ENCODE measurements around the gene OAS1. TPM values are rescaled to one million over a fixed set of nuclear protein-coding genes. Genes with fewer than 3 reads are reported as not detected.

The OAS1 gene
- total and polyA plus RNA-seq, 9 of the 15 experiments (the other 6 are each of a cell fraction or from before 2014, with no cell fraction given), result 0.06 to 0.25 TPM; not detected in 7

DNA sequence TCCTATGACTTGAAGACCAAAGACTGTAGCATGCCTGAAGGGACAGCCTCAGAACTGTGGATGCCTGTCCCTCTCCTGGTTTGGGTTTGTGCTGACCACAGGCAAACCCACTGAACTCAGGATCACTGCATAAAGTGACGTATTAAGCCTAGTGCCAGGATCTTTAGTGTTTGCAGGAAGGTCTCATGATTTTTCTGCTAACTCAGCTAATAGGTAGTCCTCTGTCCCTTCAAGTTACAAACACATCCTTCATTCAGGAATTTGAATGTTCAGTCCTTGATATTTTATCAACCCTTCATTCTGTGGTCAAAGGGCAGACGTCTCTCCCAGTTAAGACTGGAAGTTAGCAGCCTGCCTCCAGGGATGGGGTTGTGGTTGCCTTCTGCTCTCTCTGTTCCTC lies 21.2 kb downstream of the OAS1 start:
- WGBS (ENCODE audit: insufficient coverage, low coverage, missing lambda C conversion rate), result 0% methylated on average over 2 of the region's 2 CpGs
- BruUV-seq (replicated peaks), result no TSS peak
- in situ Hi-C loops (cut with MboI) (no loop called here), intact Hi-C loops (cut with micrococcal nuclease) (no loop called here)
- no peaks in the 10 kb centered on the region; the same call in 1 of the 2 replicates for H3K9me3 ChIP-seq (replicated peaks; ENCODE audit: control insufficient read depth, insufficient read depth, low read depth, low read length)
- no peak overlapping the region for H3K9ac ChIP-seq (ENCODE audit: insufficient read depth in 1 of 2, low read depth in 2 of 2, low read length in 2 of 2)
- ChIA-PET POLR2A (interaction anchor here (0.9 kb wide), 1 partner anchor 10 kb away, joined by 3 read pairs; the partner anchor contains the start of gene OAS3), CTCF (ENCODE audit: low intra/inter-chr PET ratio) (no interaction called here)
- no peaks in the 10 kb centered on the region for H4K20me1 ChIP-seq (replicated peaks; ENCODE audit: control insufficient read depth, insufficient read depth, low read length)
- TF ChIP-seq HIVEP1 (CRISPR knock-in tag; IDR thresholded peaks at IDR 0.05) (no peak), SMARCE1 (IDR thresholded peaks at IDR 0.05) (no peak), C11orf30 (IDR thresholded peaks at IDR 0.05; ENCODE audit: low read depth) (peak; percentile 46; the same call in 1 of the 2 replicates), MAFF (IDR thresholded peaks at IDR 0.05; ENCODE audit: low read length) (peak; percentile 49), ZNF316 (IDR thresholded peaks at IDR 0.05) (peak; percentile 59), MEF2A (IDR thresholded peaks at IDR 0.05; ENCODE audit: control insufficient read depth, low read depth, low read length) (no peak), MAFG (tag; conservative IDR thresholded peaks at IDR 0.05) (peak; percentile 66), E2F3 (CRISPR knock-in tag; IDR thresholded peaks at IDR 0.05) (no peak), CBFA2T3 (IDR thresholded peaks at IDR 0.05) (no peak), MAFK (IDR thresholded peaks at IDR 0.05; ENCODE audit: low read length) (peak; percentile 37; the same call in 1 of the 2 replicates)
- TF ChIP-seq, protein P1, sequence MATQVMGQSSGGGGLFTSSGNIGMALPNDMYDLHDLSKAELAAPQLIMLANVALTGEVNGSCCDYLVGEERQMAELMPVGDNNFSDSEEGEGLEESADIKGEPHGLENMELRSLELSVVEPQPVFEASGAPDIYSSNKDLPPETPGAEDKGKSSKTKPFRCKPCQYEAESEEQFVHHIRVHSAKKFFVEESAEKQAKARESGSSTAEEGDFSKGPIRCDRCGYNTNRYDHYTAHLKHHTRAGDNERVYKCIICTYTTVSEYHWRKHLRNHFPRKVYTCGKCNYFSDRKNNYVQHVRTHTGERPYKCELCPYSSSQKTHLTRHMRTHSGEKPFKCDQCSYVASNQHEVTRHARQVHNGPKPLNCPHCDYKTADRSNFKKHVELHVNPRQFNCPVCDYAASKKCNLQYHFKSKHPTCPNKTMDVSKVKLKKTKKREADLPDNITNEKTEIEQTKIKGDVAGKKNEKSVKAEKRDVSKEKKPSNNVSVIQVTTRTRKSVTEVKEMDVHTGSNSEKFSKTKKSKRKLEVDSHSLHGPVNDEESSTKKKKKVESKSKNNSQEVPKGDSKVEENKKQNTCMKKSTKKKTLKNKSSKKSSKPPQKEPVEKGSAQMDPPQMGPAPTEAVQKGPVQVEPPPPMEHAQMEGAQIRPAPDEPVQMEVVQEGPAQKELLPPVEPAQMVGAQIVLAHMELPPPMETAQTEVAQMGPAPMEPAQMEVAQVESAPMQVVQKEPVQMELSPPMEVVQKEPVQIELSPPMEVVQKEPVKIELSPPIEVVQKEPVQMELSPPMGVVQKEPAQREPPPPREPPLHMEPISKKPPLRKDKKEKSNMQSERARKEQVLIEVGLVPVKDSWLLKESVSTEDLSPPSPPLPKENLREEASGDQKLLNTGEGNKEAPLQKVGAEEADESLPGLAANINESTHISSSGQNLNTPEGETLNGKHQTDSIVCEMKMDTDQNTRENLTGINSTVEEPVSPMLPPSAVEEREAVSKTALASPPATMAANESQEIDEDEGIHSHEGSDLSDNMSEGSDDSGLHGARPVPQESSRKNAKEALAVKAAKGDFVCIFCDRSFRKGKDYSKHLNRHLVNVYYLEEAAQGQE (IDR thresholded peaks at IDR 0.05; ENCODE audit: borderline replicate concordance), result no peak
- TF ChIP-seq, protein P1 (CRISPR knock-in tag; IDR thresholded peaks at IDR 0.05; ENCODE audit: low read depth), result no peak
- H3K4me2 ChIP-seq (ENCODE audit: insufficient read depth, low read length), result no peak overlapping the region
- no peaks in the 10 kb centered on the region for H3K36me3 ChIP-seq (ENCODE audit: control insufficient read depth, insufficient read depth, low read length)
- H3K9me1 ChIP-seq (ENCODE audit: control insufficient read depth, insufficient read depth, low read length), result no peaks in the 10 kb centered on the region
- DNase-seq (ENCODE audit: extremely low read depth in 1 of 4, low spot score in 3 of 4) (no peak), ATAC-seq (no peak), FAIRE-seq (no peak)
- H3K79me2 ChIP-seq (ENCODE audit: control insufficient read depth, insufficient read depth, low read length), result no peaks in the 10 kb centered on the region
- no peak overlapping the region for H3K27ac ChIP-seq (ENCODE audit: extremely low read depth, low read depth, low read length)
- H2AFZ ChIP-seq (ENCODE audit: low read depth, low read length), result no peak overlapping the region
- H3K4me1 ChIP-seq (replicated peaks in 1 of 2; ENCODE audit: control insufficient read depth in 2 of 2, insufficient read depth in 2 of 2, low read length in 2 of 2), result no peaks in the 10 kb centered on the region
- H3K4me3 ChIP-seq, result no peak overlapping the region
- H3K27me3 ChIP-seq (ENCODE audit: control insufficient read depth in 2 of 2, insufficient read depth in 2 of 2, low read length in 2 of 2), result no peaks in the 10 kb centered on the region
